Measurements from ENCODE around the gene MAD2L1BP.
"Not testable (repeated sequence)": the region's sequence is repeated elsewhere in the genome, so short reads cannot be mapped to it uniquely, and the experiment has no call there.

The MAD2L1BP gene

DNA sequence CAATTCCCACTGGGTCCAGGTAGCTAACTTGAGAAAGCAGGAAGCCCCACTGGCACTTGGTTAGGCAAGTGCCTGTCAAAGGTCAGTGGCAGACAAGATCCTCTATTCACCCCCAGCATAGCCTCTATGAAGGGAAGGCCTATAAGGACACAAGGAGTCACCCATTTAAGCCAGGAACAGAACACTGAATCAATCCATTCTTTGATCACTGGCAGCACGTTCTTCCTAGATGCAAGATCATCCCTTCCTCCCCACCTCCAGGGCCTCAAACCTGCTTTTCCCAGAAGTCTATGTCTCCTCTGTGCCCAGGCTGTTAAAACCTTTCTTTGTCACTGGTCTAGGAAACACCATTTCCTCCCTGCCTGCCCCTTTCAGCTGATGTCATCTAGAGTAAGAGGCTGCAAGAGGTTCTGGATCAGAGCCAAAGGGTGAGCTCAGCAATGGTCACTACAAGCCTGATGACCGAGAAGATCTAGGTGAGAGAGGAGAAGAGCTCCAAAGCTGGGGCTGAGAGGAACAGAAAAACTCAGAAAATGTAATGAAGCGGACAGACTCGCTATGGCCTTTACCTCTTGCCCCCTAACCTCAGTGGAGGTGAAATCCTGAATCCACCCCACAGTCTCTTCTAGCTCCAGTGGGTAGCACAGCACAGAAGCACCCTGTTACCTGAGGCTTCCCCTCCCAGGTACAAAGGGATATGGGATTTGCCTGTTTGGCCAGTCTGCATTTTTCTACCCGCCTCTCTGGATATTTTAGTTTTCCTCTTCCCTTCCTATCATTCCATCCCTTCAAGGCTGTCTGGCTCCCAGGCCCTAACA, 8.4 kb upstream of the MAD2L1BP start:
- DNase-seq (ENCODE audit: low spot score): peak; percentile 52

DNA sequence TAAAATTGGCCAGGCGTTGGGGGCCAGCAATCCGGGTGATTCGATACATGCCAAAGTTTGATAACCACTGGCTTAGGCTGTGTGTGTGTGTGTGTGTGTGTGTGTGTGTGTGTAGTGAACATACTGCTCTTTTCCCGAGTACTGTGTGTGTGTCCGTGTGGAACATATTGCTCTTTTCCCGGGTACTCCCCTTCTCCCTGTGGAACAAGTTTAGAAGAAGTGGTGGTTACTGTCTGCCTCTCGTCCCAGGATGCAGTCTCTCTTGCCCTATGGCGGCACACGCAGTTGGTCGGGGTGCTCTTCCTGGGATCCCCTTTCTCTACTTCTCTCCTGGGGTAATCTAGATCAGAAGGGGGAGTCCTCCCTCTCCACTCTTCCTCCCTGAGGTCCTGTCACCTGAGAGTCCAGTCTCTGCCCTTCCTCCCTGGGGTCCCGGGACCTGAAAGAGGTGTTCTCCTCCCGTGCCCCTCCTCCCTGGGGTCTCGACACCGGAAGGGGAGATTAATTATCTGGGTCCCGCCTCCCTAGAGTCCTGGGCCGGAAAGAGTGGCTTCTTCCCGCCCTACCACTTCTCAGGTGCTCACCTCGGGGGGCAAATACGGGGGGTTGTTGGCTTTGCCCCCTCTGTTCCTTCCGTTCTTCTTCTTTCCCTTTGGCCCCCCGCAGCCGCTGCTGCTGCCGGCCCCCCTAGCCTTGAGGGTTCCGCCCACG, 7.1 kb upstream of the MAD2L1BP start:
- peak; percentile 51 for DNase-seq (ENCODE audit: low spot score)

DNA sequence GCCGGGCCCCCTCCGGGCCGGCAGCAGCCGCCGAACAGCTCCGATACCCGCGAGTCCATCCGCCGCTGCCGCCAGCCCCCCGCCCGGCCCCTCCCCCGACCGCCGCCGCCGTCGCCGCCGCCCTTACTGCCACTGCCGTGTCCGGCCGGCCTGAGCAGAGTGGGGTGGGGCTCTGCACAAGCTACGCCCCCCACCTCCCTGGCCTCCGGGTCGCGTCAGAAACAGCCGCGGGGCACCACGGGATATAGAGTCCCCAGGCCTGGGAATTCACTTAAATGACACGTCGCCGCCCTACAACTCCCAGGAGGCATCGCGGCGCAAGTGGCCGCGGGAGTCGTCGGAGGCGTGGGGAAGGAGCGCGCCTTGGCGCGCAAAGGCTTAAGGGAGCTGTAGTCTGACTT, 6.5 kb upstream of the MAD2L1BP start, which contains the start of gene GTPBP2:
GTPBP2 (minus strand) TSS at position 161 of the 401 bp plus-strand sequence; CDS start at position 59, 102 bp downstream.
- DNase-seq (ENCODE audit: low spot score): peak; percentile 83

DNA sequence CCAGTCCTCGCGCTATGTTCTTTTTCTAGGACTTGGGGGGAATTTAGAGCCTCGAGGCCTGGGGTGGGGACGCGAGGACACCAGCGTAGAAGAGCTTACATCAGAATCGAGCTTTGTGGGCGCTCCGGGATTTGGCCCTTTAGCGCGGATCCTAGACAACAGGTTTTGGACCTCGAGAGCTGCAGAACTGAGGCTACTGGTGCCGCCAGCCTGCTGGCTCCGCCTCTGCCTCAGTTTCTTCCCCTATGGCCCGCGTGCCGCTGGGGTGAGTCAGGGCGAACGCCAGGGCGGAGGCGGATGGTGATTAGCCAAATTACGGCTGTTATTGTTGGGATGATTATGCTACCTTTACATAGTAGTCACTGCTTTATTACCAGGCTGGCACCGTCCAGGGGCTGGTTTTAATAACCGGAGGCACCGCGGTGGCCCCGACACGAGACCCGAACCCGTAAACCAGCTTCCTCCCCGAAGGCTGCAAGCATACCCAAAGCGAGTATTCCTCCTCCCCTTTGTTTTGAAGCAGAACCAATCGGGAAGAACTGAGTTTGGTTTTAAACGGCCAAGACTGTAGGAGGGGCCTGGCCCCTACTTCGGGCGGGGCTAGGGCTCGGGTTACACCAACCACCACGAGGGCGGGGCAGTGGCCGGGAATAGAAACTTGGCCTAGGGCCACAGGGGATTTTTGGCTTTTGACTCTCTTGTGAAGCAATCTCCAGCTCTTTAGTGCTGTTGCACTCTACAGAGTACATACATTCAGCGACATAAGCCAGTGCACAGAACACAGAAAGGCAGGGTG, 5.9 kb upstream of the MAD2L1BP start:
- peak; percentile 87 for DNase-seq (ENCODE audit: low spot score)

DNA sequence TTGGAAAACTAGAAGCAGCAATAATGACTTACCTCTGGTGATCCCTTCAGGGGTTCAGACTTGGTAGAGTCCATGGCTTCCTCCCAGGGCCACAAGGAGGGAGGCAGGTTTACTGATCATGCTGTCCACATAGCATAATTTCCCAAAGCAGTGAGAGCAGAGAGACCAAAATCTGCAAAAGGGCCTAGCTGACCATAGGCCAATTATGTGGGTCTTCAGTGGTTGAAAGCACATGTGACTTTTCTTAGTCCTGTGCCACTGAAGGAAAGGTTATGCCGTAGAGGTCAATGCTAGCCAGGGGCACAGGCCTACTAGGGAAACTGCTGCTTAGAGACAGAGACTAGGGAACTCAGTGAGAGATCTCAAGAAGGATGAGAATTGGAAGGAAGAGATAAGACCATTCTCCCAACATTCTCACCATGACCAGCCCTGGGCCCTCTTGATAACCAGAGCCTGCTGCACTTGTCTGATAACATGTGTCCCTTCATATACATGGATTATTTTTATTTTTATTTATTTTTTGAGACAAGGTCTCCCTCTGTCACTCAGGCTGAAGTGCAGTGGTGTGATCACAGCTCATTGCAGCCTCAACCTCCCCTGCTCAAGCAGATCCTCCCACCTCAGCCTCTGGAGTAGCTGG, 4.5 kb upstream of the MAD2L1BP start:
- DNase-seq (ENCODE audit: low spot score): no peak

DNA sequence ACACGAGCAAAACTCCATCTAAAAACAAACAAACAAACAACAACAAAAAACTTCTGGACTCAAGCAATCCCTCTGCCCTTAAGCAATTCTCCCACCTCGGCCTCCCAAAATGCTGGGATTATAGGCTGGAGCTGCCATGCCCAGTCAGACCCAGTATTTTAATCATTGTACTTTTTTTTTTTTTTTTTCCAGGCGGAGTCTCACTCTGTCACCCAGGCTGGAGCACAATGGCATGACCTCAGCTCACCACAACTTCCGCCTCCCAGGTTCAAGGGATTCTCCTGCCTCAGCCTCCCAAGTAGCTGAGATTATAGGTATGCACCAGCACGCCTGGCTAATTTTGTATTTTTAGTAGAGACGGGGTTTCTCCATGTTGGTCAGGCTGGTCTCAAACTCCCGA, 2.6 kb upstream of the MAD2L1BP start:
- DNase-seq (ENCODE audit: low spot score): not testable (repeated sequence)

DNA sequence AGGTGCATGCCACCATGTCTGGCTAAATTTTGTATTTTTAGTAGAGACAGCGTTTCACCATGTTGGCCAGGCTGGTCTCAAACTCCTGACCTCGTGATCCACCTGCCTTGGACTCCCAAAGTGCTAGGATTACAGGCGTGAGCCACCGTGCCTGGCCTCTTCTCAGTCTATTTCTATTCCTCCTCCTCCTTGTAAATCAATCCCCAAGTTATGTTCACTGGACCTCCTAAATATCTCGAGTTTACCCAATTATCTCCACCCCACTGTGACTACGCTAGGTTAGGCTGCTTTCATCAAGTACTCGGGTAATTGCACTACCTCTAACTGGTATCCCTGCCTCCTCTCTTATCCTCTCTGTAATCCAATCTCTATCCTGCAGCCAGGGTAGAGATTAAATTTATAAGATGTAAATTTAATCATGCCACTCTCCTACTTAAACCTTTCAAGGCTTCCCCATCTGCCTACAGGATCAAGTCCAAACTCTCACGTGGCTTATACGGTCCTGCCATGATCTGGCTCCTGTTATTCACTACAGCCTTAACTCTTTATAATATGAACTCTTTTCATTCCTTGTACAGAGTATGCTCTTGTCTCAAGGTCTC, 837 bp upstream of the MAD2L1BP start:
- DNase-seq (ENCODE audit: low spot score): no peak

DNA sequence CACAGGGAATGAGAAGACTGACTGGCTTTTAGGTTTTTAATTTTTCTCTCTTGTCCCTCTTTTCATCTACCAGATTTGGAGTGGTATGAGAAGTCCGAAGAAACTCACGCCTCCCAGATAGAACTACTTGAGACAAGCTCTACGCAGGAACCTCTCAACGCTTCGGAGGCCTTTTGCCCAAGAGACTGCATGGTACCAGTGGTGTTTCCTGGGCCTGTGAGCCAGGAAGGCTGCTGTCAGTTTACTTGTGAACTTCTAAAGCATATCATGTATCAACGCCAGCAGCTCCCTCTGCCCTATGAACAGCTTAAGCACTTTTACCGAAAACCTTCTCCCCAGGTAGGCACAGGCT, 644 bp downstream of the MAD2L1BP start:
- no peak for DNase-seq (ENCODE audit: low spot score)

DNA sequence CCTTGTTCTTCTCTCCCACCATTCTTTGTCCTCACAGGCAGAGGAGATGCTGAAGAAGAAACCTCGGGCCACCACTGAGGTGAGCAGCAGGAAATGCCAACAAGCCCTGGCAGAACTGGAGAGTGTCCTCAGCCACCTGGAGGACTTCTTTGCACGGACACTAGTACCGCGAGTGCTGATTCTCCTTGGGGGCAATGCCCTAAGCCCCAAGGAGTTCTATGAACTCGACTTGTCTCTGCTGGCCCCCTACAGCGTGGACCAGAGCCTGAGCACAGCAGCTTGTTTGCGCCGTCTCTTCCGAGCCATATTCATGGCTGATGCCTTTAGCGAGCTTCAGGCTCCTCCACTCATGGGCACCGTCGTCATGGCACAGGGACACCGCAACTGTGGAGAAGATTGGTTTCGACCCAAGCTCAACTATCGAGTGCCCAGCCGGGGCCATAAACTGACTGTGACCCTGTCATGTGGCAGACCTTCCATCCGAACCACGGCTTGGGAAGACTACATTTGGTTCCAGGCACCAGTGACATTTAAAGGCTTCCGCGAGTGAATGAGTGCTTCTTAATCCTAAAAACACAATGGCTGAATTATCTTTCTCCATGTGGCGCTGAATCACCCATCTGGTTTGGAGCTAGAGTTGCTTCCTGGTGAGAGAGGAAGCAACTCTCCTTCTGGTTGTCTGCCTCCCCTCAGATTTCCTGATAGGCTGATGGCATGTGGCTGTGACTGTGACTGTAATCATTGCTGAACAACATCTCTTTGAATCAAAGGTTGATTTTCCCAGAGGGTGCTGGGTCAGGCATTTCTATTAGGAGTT, 4.6 kb downstream of the MAD2L1BP start:
- no peak for DNase-seq (ENCODE audit: low spot score)

DNA sequence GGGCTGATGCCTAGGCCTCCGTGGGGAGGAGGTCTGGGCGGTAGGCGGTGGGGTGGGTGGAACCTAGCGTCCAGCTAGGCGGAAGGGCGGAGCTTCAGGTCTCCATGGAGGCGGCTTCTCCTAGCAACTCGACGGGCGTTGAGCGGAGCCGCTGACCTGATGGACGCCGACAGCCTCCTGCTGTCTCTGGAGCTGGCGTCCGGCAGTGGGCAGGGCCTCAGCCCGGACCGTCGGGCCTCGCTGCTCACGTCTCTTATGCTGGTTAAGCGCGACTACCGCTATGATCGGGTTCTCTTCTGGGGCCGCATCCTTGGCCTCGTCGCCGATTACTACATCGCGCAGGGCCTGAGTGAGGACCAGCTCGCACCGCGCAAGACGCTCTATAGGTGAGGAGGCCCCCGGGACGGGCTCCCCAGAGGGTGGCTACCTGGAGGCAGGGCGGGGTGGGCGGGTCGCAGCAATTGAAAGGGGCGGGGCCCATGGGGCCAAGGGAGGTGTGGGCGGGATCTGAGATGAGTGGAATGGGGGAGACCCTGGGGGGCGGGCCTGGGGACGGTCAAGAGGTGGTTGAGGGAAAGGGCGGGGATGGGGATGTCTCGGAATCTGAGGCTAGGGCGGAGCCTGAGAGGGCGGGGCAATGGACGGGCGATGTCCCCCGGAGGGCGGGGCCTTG, 9.4 kb downstream of the MAD2L1BP start, which contains the start of gene RSPH9:
RSPH9 (plus strand) TSS at position 97 of the 673 bp plus-strand sequence; CDS start at position 160, 63 bp downstream.
- DNase-seq (ENCODE audit: low spot score): no peak

DNA sequence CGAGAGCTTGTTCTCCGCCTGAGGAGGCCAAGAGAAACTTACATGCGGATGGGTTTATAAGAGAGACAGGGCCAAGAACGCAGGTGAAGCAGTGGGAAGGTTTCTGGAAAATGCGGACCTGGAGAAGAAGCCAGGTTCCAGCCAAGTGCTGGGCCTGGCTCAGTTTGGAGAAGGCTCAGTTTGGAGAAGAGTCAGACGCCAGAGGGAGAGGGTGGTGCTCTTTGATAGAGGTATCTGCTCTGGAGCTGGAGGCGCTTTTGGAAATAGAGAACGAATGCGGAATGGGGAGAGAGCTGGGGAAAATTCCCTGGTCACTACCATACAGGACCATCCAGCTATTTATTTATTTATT, 9.9 kb downstream of the MAD2L1BP start:
- no peak for DNase-seq (ENCODE audit: low spot score)

DNA sequence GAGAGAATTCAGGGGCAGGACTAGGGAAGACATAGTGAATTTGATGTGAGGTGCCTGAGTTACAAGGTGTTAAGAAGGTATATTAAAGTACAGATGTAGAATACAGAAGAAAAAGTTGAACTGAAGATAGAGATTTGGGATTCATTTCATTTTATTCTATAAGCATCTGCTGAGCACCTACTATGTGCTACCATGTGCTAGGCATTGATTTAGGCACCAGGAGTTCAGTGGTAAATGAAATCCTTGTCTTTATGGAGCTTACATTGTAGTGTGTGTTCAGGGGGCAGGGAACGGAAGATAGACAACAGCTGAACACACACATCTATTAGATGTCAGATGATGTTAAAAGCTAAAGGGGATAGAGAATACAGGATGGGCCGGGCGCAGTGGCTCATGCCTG, 12.0 kb downstream of the MAD2L1BP start:
- no peak for DNase-seq (ENCODE audit: low spot score)

DNA sequence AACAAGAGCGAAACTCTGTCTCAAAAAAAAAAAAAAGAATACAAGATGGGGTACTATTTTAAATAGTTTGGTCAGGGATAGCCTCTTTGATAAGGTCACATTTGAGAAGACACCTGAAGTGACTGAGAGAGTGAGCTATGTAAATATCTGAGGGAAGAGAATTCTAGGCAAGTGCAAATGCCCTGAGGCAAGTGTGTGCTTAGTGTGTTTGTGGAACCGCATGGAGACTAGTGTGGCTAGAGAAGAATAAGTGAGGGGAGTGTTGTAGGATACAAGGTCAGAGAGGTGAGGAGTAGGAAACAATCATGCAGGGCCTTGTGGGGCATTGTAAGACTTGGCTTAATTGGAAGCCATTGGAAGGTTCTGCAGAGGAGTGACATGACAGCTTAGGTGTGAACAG, 12.6 kb downstream of the MAD2L1BP start:
- DNase-seq (ENCODE audit: low spot score): no peak

DNA sequence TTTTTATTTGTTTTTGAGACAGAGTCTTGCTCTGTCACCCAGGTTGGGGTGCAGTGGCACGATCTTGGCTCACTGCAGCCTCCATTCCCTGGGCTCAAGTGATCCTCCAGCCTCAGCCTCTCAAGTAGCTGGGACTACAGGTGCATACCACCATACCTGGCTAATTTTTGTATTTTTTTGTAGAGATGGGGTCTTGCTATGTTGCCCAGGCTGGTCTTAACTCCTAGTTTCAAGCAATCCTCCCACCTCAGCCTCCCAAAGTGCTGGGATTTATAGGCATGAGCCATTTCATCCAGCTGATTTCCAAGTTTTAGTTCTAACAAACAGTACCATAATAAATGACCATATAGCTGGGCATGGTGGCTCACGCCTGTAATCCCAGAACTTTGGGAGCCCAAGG, 17.2 kb downstream of the MAD2L1BP start:
- not testable (repeated sequence) for DNase-seq (ENCODE audit: low spot score)

DNA sequence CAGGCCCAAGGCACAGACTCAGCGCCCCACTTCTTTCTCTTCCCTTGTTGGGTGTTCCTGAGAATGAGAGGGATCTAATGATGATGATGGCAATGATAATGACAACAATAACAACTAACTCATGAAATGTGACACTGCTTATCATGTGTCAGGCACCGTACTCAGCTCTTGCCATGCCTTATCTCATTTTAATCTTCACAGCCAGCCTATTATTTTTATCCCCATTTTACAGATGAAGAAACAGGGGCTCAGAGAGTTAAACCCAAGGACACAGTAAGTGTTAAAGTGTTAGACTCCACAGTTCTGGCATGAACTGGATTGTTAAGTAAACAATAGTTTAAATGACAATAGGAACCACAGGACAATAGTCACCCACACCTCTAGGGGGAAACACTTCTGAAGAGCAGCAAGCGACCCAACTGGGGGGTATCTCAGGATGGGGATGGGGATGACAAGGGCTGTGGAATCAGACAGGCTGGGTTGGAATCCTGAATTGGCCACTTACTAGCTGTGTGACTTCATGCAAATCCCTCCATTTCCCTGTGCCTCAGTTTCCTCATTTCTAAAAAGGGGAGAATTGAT, 21.7 kb downstream of the MAD2L1BP start:
- no peak for DNase-seq (ENCODE audit: low spot score)

DNA sequence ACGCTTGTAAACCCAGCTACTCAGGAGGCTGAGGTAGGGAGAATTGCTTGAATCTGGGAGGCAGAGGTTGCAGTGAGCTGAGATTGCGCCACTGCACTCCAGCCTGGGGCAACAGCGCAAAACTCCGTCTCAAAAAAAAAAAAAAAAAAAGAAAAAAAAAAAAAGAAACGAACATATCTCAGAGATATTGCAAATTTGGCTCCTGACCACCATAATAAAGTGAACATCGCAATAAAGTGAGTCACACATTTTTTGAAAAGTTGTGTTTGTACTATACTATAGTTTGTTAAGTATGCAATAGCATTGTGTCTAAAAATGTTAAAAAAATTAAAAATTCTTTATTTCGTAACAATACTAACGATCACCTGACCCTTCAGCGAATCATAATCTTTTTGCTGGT, 22.5 kb downstream of the MAD2L1BP start:
- DNase-seq (ENCODE audit: low spot score): no peak

DNA sequence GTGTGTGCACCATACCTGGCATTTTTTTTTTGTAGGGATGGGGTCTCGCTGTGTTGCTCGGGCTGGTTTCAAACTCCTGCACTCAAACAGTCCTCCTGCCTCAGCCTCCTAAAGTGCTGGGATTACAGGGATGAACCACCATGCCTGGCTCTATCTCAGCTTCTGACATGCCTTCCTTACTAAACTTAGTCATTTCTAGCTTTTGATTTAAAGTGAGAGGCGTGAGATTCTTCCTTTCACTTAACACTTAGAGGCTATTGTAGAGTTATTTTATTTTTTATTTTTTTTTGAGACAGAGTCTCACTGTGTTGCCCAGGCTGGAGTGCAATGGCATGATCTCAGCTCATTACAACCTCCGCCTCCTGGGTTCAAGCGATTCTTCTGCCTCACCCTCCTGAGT, 27.3 kb downstream of the MAD2L1BP start:
- not testable (repeated sequence) for DNase-seq (ENCODE audit: low spot score)

DNA sequence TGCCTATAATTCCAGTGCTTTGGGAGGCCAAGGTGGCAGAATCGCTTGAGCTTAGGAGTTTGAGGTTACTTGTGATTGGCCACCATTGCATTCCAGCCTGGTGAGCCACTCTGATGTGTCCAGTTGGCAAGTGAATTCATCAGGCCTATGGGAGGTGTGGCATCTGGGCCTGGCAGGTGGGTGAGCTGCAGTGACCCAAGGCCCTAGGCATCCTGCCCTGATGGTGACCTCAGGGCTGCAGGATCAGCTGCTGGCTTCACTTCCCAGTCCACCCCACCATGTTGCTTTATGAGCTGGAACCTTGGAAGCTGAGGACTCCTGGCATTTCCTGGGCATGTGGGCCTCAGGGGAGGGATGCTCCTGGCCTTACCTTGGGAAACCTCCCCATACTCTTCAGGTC, 29.7 kb downstream of the MAD2L1BP start:
- DNase-seq (ENCODE audit: low spot score): no peak

DNA sequence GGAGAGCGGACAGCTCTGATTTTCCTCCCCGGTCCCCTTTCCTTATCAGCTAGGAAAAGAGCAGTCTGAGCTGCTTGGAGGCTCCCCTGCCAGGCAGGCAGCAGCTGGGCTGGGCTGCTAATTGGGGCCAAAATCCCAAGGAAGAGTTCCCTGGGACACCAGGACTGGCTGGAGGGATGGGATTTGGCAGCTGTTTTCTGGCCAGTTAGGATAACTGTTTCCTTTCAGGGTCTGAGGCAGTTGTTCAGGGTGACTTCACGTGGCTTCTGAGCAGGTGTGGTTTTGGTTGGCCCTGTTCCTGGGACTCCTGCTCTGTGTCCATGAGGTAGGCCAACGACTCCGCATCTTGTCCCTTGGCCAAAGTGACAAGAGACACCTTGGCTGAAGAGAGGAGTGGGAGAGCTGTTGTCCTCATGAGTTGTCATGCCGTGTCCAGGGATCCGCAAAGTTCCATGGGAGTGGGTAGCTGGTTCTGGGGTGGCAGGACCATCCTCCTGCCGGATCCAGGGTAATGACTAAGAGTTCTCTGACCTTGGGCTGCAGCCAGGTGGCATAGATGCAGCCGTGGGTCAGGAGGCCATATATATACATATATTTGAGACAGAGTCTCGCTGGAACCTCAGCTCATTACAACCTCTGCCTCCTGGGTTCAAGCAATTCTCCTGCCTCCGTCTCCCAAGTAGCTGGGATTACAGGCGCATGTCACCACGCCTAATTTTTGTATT, 30.7 kb downstream of the MAD2L1BP start:
- DNase-seq (ENCODE audit: low spot score): no peak
